ENCODE data around the gene ADAMTS8.

ADAMTS8 gene

DNA sequence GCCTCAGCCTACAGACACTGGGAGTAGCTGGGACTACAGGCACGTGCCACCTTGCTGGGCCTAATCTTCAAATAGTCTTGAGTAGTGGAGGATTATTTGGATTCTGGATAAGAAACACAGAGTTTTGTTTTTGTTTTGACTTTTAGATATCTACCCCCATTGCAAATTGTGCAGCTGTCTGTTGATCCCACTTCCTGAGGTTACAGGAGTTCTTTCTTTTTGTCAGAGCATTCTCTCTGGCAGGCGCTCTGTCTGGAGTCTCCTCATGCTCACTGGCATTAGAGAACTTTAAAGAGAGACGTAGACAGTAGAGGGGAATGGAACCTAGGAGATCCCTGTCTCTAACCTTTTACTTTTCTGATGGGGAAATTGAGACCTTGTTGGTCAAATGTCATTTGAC, 7.8 kb upstream of the ADAMTS8 start:
- no peak for TF ChIP-seq EZH2phosphoT487 (IDR thresholded peaks at IDR 0.05; ENCODE audit: low read length)
- TF ChIP-seq, protein P1, sequence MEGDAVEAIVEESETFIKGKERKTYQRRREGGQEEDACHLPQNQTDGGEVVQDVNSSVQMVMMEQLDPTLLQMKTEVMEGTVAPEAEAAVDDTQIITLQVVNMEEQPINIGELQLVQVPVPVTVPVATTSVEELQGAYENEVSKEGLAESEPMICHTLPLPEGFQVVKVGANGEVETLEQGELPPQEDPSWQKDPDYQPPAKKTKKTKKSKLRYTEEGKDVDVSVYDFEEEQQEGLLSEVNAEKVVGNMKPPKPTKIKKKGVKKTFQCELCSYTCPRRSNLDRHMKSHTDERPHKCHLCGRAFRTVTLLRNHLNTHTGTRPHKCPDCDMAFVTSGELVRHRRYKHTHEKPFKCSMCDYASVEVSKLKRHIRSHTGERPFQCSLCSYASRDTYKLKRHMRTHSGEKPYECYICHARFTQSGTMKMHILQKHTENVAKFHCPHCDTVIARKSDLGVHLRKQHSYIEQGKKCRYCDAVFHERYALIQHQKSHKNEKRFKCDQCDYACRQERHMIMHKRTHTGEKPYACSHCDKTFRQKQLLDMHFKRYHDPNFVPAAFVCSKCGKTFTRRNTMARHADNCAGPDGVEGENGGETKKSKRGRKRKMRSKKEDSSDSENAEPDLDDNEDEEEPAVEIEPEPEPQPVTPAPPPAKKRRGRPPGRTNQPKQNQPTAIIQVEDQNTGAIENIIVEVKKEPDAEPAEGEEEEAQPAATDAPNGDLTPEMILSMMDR (IDR thresholded peaks at IDR 0.05; ENCODE audit: low read length): no peak
- no peak for TF ChIP-seq EZH2 (optimal IDR thresholded peaks at IDR 0.05; ENCODE audit: low read depth, low read length)
- Histone ChIP-seq H2AFZ (ENCODE audit: low read length) (no peak overlapping the region), H3K36me3 (replicated peaks; ENCODE audit: insufficient read depth, low read length) (no peaks in the 10 kb centered on the region), H3K79me2 (ENCODE audit: low read length) (no peaks in the 10 kb centered on the region), H4K20me1 (ENCODE audit: insufficient read depth, low read length) (no peaks in the 10 kb centered on the region), H3F3A (ENCODE audit: insufficient read depth, low read length) (no peaks in the 10 kb centered on the region), H3K27me3 (replicated peaks; ENCODE audit: insufficient read depth, low read length) (no peaks in the 10 kb centered on the region), H3K9me3 (replicated peaks; ENCODE audit: insufficient read depth, low read length) (no peaks in the 10 kb centered on the region), H3K4me3 (ENCODE audit: low read length) (no peak overlapping the region), H3K4me1 (ENCODE audit: low read length) (peaks cover 30% of the 10 kb centered on the region), H3K27ac (ENCODE audit: low read length) (no peak overlapping the region), H3K4me2 (ENCODE audit: low read depth, low read length) (no peak overlapping the region), H3K9ac (ENCODE audit: low read length) (no peak overlapping the region), H3K9me2 (replicated peaks; ENCODE audit: insufficient read depth, low read length) (no peaks in the 10 kb centered on the region)
- DNase-seq: no peak

GRCh38 chr11:130435671-130436070, 7.3 kb upstream of the ADAMTS8 start:
- H4K20me1 ChIP-seq (ENCODE audit: insufficient read depth, low read length): no peaks in the 10 kb centered on the region
- TF ChIP-seq, protein P1 (IDR thresholded peaks at IDR 0.05; ENCODE audit: low read length): no peak
- no peak for TF ChIP-seq EZH2 (optimal IDR thresholded peaks at IDR 0.05; ENCODE audit: low read depth, low read length)
- TF ChIP-seq EZH2phosphoT487 (IDR thresholded peaks at IDR 0.05; ENCODE audit: low read length): no peak
- no peaks in the 10 kb centered on the region for H3K79me2 ChIP-seq (ENCODE audit: low read length)
- no peaks in the 10 kb centered on the region for H3K27me3 ChIP-seq (replicated peaks; ENCODE audit: insufficient read depth, low read length)
- H3K36me3 ChIP-seq (replicated peaks; ENCODE audit: insufficient read depth, low read length): no peaks in the 10 kb centered on the region
- no peak overlapping the region for H2AFZ ChIP-seq (ENCODE audit: low read length)
- H3K9me2 ChIP-seq (replicated peaks; ENCODE audit: insufficient read depth, low read length): no peaks in the 10 kb centered on the region
- no peak overlapping the region for H3K4me3 ChIP-seq (ENCODE audit: low read length)
- no peak for DNase-seq
- H3K9ac ChIP-seq (ENCODE audit: low read length): no peak overlapping the region
- H3F3A ChIP-seq (ENCODE audit: insufficient read depth, low read length): no peaks in the 10 kb centered on the region
- H3K4me1 ChIP-seq (ENCODE audit: low read length): peaks cover 30% of the 10 kb centered on the region
- H3K27ac ChIP-seq (ENCODE audit: low read length): no peak overlapping the region
- H3K4me2 ChIP-seq (ENCODE audit: low read depth, low read length): no peak overlapping the region
- no peaks in the 10 kb centered on the region for H3K9me3 ChIP-seq (replicated peaks; ENCODE audit: insufficient read depth, low read length)

- peak overlapping the region; percentile 82 for H3K4me3 ChIP-seq (ENCODE audit: low read length)
- no peaks in the 10 kb centered on the region for H3K36me3 ChIP-seq (replicated peaks; ENCODE audit: insufficient read depth, low read length)
- peaks cover 9% of the 10 kb centered on the region; the same call in 1 of the 2 replicates for H3K27me3 ChIP-seq (replicated peaks; ENCODE audit: insufficient read depth, low read length)
- DNase-seq: peak; percentile 83
- no peaks in the 10 kb centered on the region for H4K20me1 ChIP-seq (ENCODE audit: insufficient read depth, low read length)
- no peak for TF ChIP-seq EZH2phosphoT487 (IDR thresholded peaks at IDR 0.05; ENCODE audit: low read length)
- TF ChIP-seq, protein P1 (IDR thresholded peaks at IDR 0.05; ENCODE audit: low read length): peak; percentile 83
- TF ChIP-seq EZH2 (optimal IDR thresholded peaks at IDR 0.05; ENCODE audit: low read depth, low read length): no peak
- no peaks in the 10 kb centered on the region for H3K9me3 ChIP-seq (replicated peaks; ENCODE audit: insufficient read depth, low read length)
- H3K9me2 ChIP-seq (replicated peaks; ENCODE audit: insufficient read depth, low read length): no peaks in the 10 kb centered on the region
- no peaks in the 10 kb centered on the region for H3F3A ChIP-seq (ENCODE audit: insufficient read depth, low read length)
- H3K4me1 ChIP-seq (ENCODE audit: low read length): peaks cover 30% of the 10 kb centered on the region
- no peaks in the 10 kb centered on the region for H3K79me2 ChIP-seq (ENCODE audit: low read length)
- peak overlapping the region; percentile 78 for H3K4me2 ChIP-seq (ENCODE audit: low read depth, low read length)
- no peak overlapping the region for H3K27ac ChIP-seq (ENCODE audit: low read length)
- peak overlapping the region; percentile 90 for H2AFZ ChIP-seq (ENCODE audit: low read length)
- H3K9ac ChIP-seq (ENCODE audit: low read length): peak overlapping the region; percentile 69
Observed at GRCh38 chr11:130434521-130435223, 6.3 kb upstream of the ADAMTS8 start.

Measured in MM.1S (cell line).